Activated CD4-positive, alpha-beta T cell treated with anti-CD3 and anti-CD28 coated beads, Interleukin-2, amount 10 ng/mL, durations not matched to agents 7 days and 5 days (primary cell): ENCODE measurements around the gene FSTL4. TPM values are rescaled to one million over a fixed set of nuclear protein-coding genes. Genes with fewer than 3 reads are reported as not detected.
A peak's percentile ranks its signal among the peaks of the same experiment; 100 is the strongest.

ENCODE experiments used
- CTCF ChIA-PET: fragments of 350-600 bp; sonication (Branson Sonifier 250); formaldehyde crosslinking; loops from one replicate; lab custom pipeline; 2021; ENCODE audit warnings: antibody characterized with exemption; lab: Charles Lee
- POLR2A ChIA-PET: fragments of 350-600 bp; sonication (Branson Sonifier 250); formaldehyde crosslinking; loops from one replicate; lab custom pipeline; 2021; ENCODE audit warnings: antibody characterized with exemption; lab: Charles Lee
- DNase-seq: peaks from one replicate; pipeline ENCODE4 v3.0.0-alpha.2; 2020
- H3K27ac Mint-ChIP-seq: one replicate; pipeline ENCODE4 v1.8.0; 2021; ENCODE audit warnings: mild to moderate bottlenecking, moderate library complexity, mixed read lengths
- H3K27me3 Mint-ChIP-seq: one replicate; pipeline ENCODE4 v1.8.0; 2021; ENCODE audit warnings: mixed read lengths
- H3K36me3 Mint-ChIP-seq: one replicate; pipeline ENCODE4 v1.8.0; 2021; ENCODE audit warnings: low read depth, mixed read lengths
- H3K4me1 Mint-ChIP-seq: one replicate; pipeline ENCODE4 v1.8.0; 2021; ENCODE audit warnings: mixed read lengths
- H3K4me3 Mint-ChIP-seq: one replicate; pipeline ENCODE4 v1.8.0; 2021; ENCODE audit warnings: mild to moderate bottlenecking, moderate library complexity, mixed read lengths
- H3K9me3 Mint-ChIP-seq: one replicate; pipeline ENCODE4 v1.8.0; 2021; ENCODE audit warnings: mixed read lengths
- total RNA-seq, 2 experiments: library from RNA; stranded (reverse); gene quantifications; one replicate each; pipeline ENCODE4 v1.2.3, GENCODE V29; 2021

Gene FSTL4
- total RNA-seq = not detected

- CTCF ChIA-PET = interaction anchor here (0.6 kb wide), 1 partner anchor 462 kb away, joined by 3 read pairs; no protein-coding TSS in a partner anchor
- no peak for DNase-seq
- peak within 1 kb of the TSS; percentile 51 for H3K4me3 Mint-ChIP-seq
- peaks cover 68% of the 10 kb centered on the region for H3K27me3 Mint-ChIP-seq
- peaks cover 14% of the 10 kb centered on the region for H3K4me1 Mint-ChIP-seq
- no peak within 1 kb of the TSS for H3K27ac Mint-ChIP-seq
- POLR2A ChIA-PET = no interaction called here
- H3K36me3 Mint-ChIP-seq = peaks cover 2% of the 10 kb centered on the region
- no peaks in the 10 kb centered on the region for H3K9me3 Mint-ChIP-seq
Observed at GRCh38 chr5:133612249-133612860, at the start of gene FSTL4. Gene FSTL4, minus strand, starts transcription at chr5:133612541.

- peaks cover 18% of the 10 kb centered on the region for H3K27me3 Mint-ChIP-seq
- H3K36me3 Mint-ChIP-seq = no peaks in the 10 kb centered on the region
- H3K4me1 Mint-ChIP-seq = no peaks in the 10 kb centered on the region
- ChIA-PET CTCF (no interaction called here), POLR2A (no interaction called here)
- no peak for DNase-seq
- H3K27ac Mint-ChIP-seq = no peak overlapping the region
- H3K4me3 Mint-ChIP-seq = no peak overlapping the region
- H3K9me3 Mint-ChIP-seq = no peaks in the 10 kb centered on the region
Observed at GRCh38 chr5:133661389-133661788, 49.0 kb upstream of the FSTL4 start.

GRCh38 chr5:133658327-133658726 is 46.0 kb upstream of the FSTL4 start:
- H3K27me3 Mint-ChIP-seq = peaks cover 20% of the 10 kb centered on the region
- POLR2A ChIA-PET = no interaction called here
- no peak for DNase-seq
- no peaks in the 10 kb centered on the region for H3K9me3 Mint-ChIP-seq
- H3K4me3 Mint-ChIP-seq = no peak overlapping the region
- H3K4me1 Mint-ChIP-seq = no peaks in the 10 kb centered on the region
- CTCF ChIA-PET = no interaction called here
- no peak overlapping the region for H3K27ac Mint-ChIP-seq
- H3K36me3 Mint-ChIP-seq = no peaks in the 10 kb centered on the region

- peaks cover 20% of the 10 kb centered on the region for H3K27me3 Mint-ChIP-seq
Observed at GRCh38 chr5:133657036-133657435, 44.7 kb upstream of the FSTL4 start.

GRCh38 chr5:133655966-133656365 is 43.6 kb upstream of the FSTL4 start:
- DNase-seq = no peak
- no peaks in the 10 kb centered on the region for H3K4me1 Mint-ChIP-seq
- no peaks in the 10 kb centered on the region for H3K36me3 Mint-ChIP-seq
- H3K9me3 Mint-ChIP-seq = no peaks in the 10 kb centered on the region
- ChIA-PET CTCF (no interaction called here), POLR2A (no interaction called here)
- H3K4me3 Mint-ChIP-seq = no peak overlapping the region
- H3K27me3 Mint-ChIP-seq = peaks cover 20% of the 10 kb centered on the region
- no peak overlapping the region for H3K27ac Mint-ChIP-seq

More at GRCh38 chr5:133657036-133657435, 44.7 kb upstream of the FSTL4 start:
- Mint-ChIP-seq H3K27ac (no peak overlapping the region), H3K9me3 (no peaks in the 10 kb centered on the region), H3K4me1 (no peaks in the 10 kb centered on the region), H3K36me3 (no peaks in the 10 kb centered on the region), H3K4me3 (no peak overlapping the region)
- ChIA-PET CTCF (no interaction called here), POLR2A (no interaction called here)
- DNase-seq = no peak

GRCh38 chr5:133653760-133654049 is 41.4 kb upstream of the FSTL4 start:
- no peaks in the 10 kb centered on the region for H3K9me3 Mint-ChIP-seq
- no peak overlapping the region for H3K27ac Mint-ChIP-seq
- no peak overlapping the region for H3K4me3 Mint-ChIP-seq
- POLR2A ChIA-PET = no interaction called here
- CTCF ChIA-PET = no interaction called here
- DNase-seq = no peak
- H3K27me3 Mint-ChIP-seq = peaks cover 24% of the 10 kb centered on the region
- no peaks in the 10 kb centered on the region for H3K4me1 Mint-ChIP-seq
- no peaks in the 10 kb centered on the region for H3K36me3 Mint-ChIP-seq

GRCh38 chr5:133652951-133653759 is 40.8 kb upstream of the FSTL4 start:
- ChIA-PET CTCF (no interaction called here), POLR2A (no interaction called here)
- no peaks in the 10 kb centered on the region for H3K36me3 Mint-ChIP-seq
- H3K9me3 Mint-ChIP-seq = no peaks in the 10 kb centered on the region
- no peak for DNase-seq
- no peak overlapping the region for H3K27ac Mint-ChIP-seq
- no peak overlapping the region for H3K4me3 Mint-ChIP-seq
- H3K4me1 Mint-ChIP-seq = no peaks in the 10 kb centered on the region
- H3K27me3 Mint-ChIP-seq = peaks cover 21% of the 10 kb centered on the region

- H3K36me3 Mint-ChIP-seq = no peaks in the 10 kb centered on the region
- no peak for DNase-seq
- H3K27ac Mint-ChIP-seq = no peak overlapping the region
- no peaks in the 10 kb centered on the region for H3K9me3 Mint-ChIP-seq
- ChIA-PET POLR2A (no interaction called here), CTCF (interaction anchor here (1.2 kb wide), 1 partner anchor 51 kb away, joined by 3 read pairs; no protein-coding TSS in a partner anchor)
- peaks cover 27% of the 10 kb centered on the region for H3K27me3 Mint-ChIP-seq
- H3K4me1 Mint-ChIP-seq = no peaks in the 10 kb centered on the region
- no peak overlapping the region for H3K4me3 Mint-ChIP-seq
Observed at GRCh38 chr5:133644000-133644865, 31.9 kb upstream of the FSTL4 start.

GRCh38 chr5:133643365-133643764 is 31.0 kb upstream of the FSTL4 start:
- no peaks in the 10 kb centered on the region for H3K4me1 Mint-ChIP-seq
- H3K36me3 Mint-ChIP-seq = no peaks in the 10 kb centered on the region
- H3K9me3 Mint-ChIP-seq = no peaks in the 10 kb centered on the region
- ChIA-PET POLR2A (no interaction called here), CTCF (no interaction called here)
- peaks cover 25% of the 10 kb centered on the region for H3K27me3 Mint-ChIP-seq
- DNase-seq = no peak
- H3K27ac Mint-ChIP-seq = no peak overlapping the region
- H3K4me3 Mint-ChIP-seq = no peak overlapping the region

GRCh38 chr5:133642153-133642722 is 29.9 kb upstream of the FSTL4 start:
- Mint-ChIP-seq H3K27ac (no peak overlapping the region), H3K9me3 (no peaks in the 10 kb centered on the region), H3K4me1 (no peaks in the 10 kb centered on the region), H3K36me3 (no peaks in the 10 kb centered on the region), H3K4me3 (no peak overlapping the region), H3K27me3 (peaks cover 25% of the 10 kb centered on the region)
- CTCF ChIA-PET = interaction anchor here (1.0 kb wide), 1 partner anchor 21 kb away, joined by 3 read pairs; no protein-coding TSS in a partner anchor
- POLR2A ChIA-PET = no interaction called here
- no peak for DNase-seq

GRCh38 chr5:133641683-133642082 is 29.3 kb upstream of the FSTL4 start:
- H3K4me1 Mint-ChIP-seq = no peaks in the 10 kb centered on the region
- peaks cover 24% of the 10 kb centered on the region for H3K27me3 Mint-ChIP-seq
- DNase-seq = no peak
- CTCF ChIA-PET = interaction anchor here (1.0 kb wide), 1 partner anchor 21 kb away, joined by 3 read pairs; no protein-coding TSS in a partner anchor
- H3K27ac Mint-ChIP-seq = no peak overlapping the region
- H3K4me3 Mint-ChIP-seq = no peak overlapping the region
- no peaks in the 10 kb centered on the region for H3K36me3 Mint-ChIP-seq
- H3K9me3 Mint-ChIP-seq = no peaks in the 10 kb centered on the region
- POLR2A ChIA-PET = no interaction called here

- ChIA-PET CTCF (no interaction called here), POLR2A (no interaction called here)
- Mint-ChIP-seq H3K36me3 (no peaks in the 10 kb centered on the region), H3K27ac (no peak overlapping the region), H3K4me3 (no peak overlapping the region), H3K9me3 (no peaks in the 10 kb centered on the region), H3K27me3 (peaks cover 19% of the 10 kb centered on the region), H3K4me1 (no peaks in the 10 kb centered on the region)
- DNase-seq = no peak
Observed at GRCh38 chr5:133639850-133640528, 27.6 kb upstream of the FSTL4 start.
